ENCODE results near the gene PRRC2B. TPM values are rescaled to one million over a fixed set of nuclear protein-coding genes. Genes with fewer than 3 reads are reported as not detected.
A peak's percentile ranks its signal among the peaks of the same experiment; 100 is the strongest.
"Not testable (repeated sequence)": the region's sequence is repeated elsewhere in the genome, so short reads cannot be mapped to it uniquely, and the experiment has no call there.

Gene PRRC2B
- total RNA-seq, 6 experiments from 2014 or later = 130 to 173 (median 145) TPM

- Mint-ChIP-seq H3K27ac (no peak overlapping the region), H3K36me3 (ENCODE audit: low read depth) (no peaks in the 10 kb centered on the region), H3K4me1 (ENCODE audit: low read depth) (peaks cover 8% of the 10 kb centered on the region), H3K9me3 (no peaks in the 10 kb centered on the region), H3K4me3 (peak overlapping the region; percentile 87), H3K27me3 (ENCODE audit: insufficient read depth) (peaks cover 8% of the 10 kb centered on the region; the same call in 1 of the 2 replicates)
- no peak for DNase-seq
- TF ChIP-seq CTCF (IDR thresholded peaks at IDR 0.05) = no peak
Measured at GRCh38 chr9:131349522-131349880, 44.4 kb upstream of the PRRC2B start.

- Mint-ChIP-seq H3K9me3 (no peaks in the 10 kb centered on the region), H3K27me3 (ENCODE audit: insufficient read depth) (peaks cover 3% of the 10 kb centered on the region; the same call in 1 of the 2 replicates)
Measured at GRCh38 chr9:131349881-131350563, 43.9 kb upstream of the PRRC2B start.

GRCh38 chr9:131356479-131356878 is 37.4 kb upstream of the PRRC2B start:
- H3K27ac Mint-ChIP-seq; H3K4me3 Mint-ChIP-seq; DNase-seq; H3K36me3 Mint-ChIP-seq (ENCODE audit: low read depth); H3K9me3 Mint-ChIP-seq; H3K27me3 Mint-ChIP-seq (ENCODE audit: insufficient read depth): not testable (repeated sequence)
- H3K4me1 Mint-ChIP-seq (ENCODE audit: low read depth) = peaks cover 11% of the 10 kb centered on the region

More at GRCh38 chr9:131349881-131350563, 43.9 kb upstream of the PRRC2B start:
- peak overlapping the region; percentile 87 for H3K4me3 Mint-ChIP-seq
- no peaks in the 10 kb centered on the region for H3K36me3 Mint-ChIP-seq (ENCODE audit: low read depth)
- peak overlapping the region; percentile 49; the same call in 1 of the 2 replicates for H3K27ac Mint-ChIP-seq
- peak; percentile 88 for TF ChIP-seq CTCF (IDR thresholded peaks at IDR 0.05)
- peak; percentile 65 for DNase-seq
- peaks cover 8% of the 10 kb centered on the region for H3K4me1 Mint-ChIP-seq (ENCODE audit: low read depth)

- Mint-ChIP-seq H3K9me3 (no peaks in the 10 kb centered on the region), H3K27me3 (ENCODE audit: insufficient read depth) (peaks cover 6% of the 10 kb centered on the region; the same call in 1 of the 2 replicates), H3K36me3 (ENCODE audit: low read depth) (no peaks in the 10 kb centered on the region), H3K4me1 (ENCODE audit: low read depth) (peaks cover 14% of the 10 kb centered on the region), H3K27ac (no peak overlapping the region), H3K4me3 (no peak overlapping the region)
- DNase-seq = no peak
- no peak for TF ChIP-seq CTCF (IDR thresholded peaks at IDR 0.05)
Measured at GRCh38 chr9:131358556-131358955, 35.3 kb upstream of the PRRC2B start.

GRCh38 chr9:131361202-131361833 is 32.6 kb upstream of the PRRC2B start:
- peaks cover 15% of the 10 kb centered on the region for H3K4me1 Mint-ChIP-seq (ENCODE audit: low read depth)
- TF ChIP-seq CTCF (IDR thresholded peaks at IDR 0.05) = no peak
- no peaks in the 10 kb centered on the region for H3K9me3 Mint-ChIP-seq
- peaks cover 6% of the 10 kb centered on the region; the same call in 1 of the 2 replicates for H3K27me3 Mint-ChIP-seq (ENCODE audit: insufficient read depth)
- peak; percentile 18 for DNase-seq
- peak overlapping the region; percentile 38; the same call in 1 of the 2 replicates for H3K27ac Mint-ChIP-seq
- H3K4me3 Mint-ChIP-seq = no peak overlapping the region
- no peaks in the 10 kb centered on the region for H3K36me3 Mint-ChIP-seq (ENCODE audit: low read depth)

- no peaks in the 10 kb centered on the region; the same call in 1 of the 2 replicates for H3K27me3 Mint-ChIP-seq (ENCODE audit: insufficient read depth)
- TF ChIP-seq CTCF (IDR thresholded peaks at IDR 0.05) = no peak
- H3K9me3 Mint-ChIP-seq = no peaks in the 10 kb centered on the region
- no peak overlapping the region for H3K4me3 Mint-ChIP-seq
- DNase-seq = no peak
- H3K27ac Mint-ChIP-seq = no peak overlapping the region
- peaks cover 19% of the 10 kb centered on the region for H3K4me1 Mint-ChIP-seq (ENCODE audit: low read depth)
- H3K36me3 Mint-ChIP-seq (ENCODE audit: low read depth) = no peaks in the 10 kb centered on the region
Measured at GRCh38 chr9:131365546-131365945, 28.3 kb upstream of the PRRC2B start.
